H9 (cell line): ENCODE data around the gene RASA3. TPM values are rescaled to one million over a fixed set of nuclear protein-coding genes. Genes with fewer than 3 reads are reported as not detected.

Experiments
- DNase-seq: peaks from one replicate; pipeline ENCODE4 v3.0.0-alpha.2; 2017
- H2AFZ ChIP-seq: one replicate; pipeline ENCODE4 v1.6.1; 2013; ENCODE audit warnings: mild to moderate bottlenecking, low read length, control low read depth, moderate library complexity
- H2AK5ac ChIP-seq: 2 replicates; pipeline ENCODE4 v1.6.1; 2013; ENCODE audit warnings: low read length, control low read depth, mixed read lengths; ENCODE audit not compliant: insufficient read length
- H2BK120ac ChIP-seq: one replicate; pipeline ENCODE4 v1.6.1; 2013; ENCODE audit warnings: low read depth, mild to moderate bottlenecking, low read length, control low read depth, inconsistent platforms; ENCODE audit not compliant: poor library complexity, severe bottlenecking
- H2BK12ac ChIP-seq: 2 replicates; pipeline ENCODE4 v1.6.1; 2013; ENCODE audit warnings: low read length, control low read depth, mixed read lengths, low read depth; ENCODE audit not compliant: insufficient read length
- H2BK15ac ChIP-seq: 2 replicates; pipeline ENCODE4 v1.6.1; 2013; ENCODE audit warnings: low read depth, low read length, control low read depth
- H2BK20ac ChIP-seq: one replicate; pipeline ENCODE4 v1.6.1; 2013; ENCODE audit warnings: low read depth, mild to moderate bottlenecking, low read length, control low read depth, inconsistent platforms; ENCODE audit not compliant: poor library complexity, severe bottlenecking
- H2BK5ac ChIP-seq: 2 replicates; pipeline ENCODE4 v1.6.1; 2013; ENCODE audit warnings: low read length, control low read depth, mixed read lengths; ENCODE audit not compliant: insufficient read length
- H3K14ac ChIP-seq: 2 replicates; pipeline ENCODE4 v1.6.1; 2013; ENCODE audit warnings: low read length, control low read depth; ENCODE audit not compliant: insufficient read depth
- H3K18ac ChIP-seq: 2 replicates; pipeline ENCODE4 v1.6.1; 2013; ENCODE audit warnings: low read depth, mild to moderate bottlenecking, mixed read lengths, low read length, control low read depth; ENCODE audit not compliant: insufficient read length
- H3K23ac ChIP-seq: 2 replicates; pipeline ENCODE4 v1.6.1; 2013; ENCODE audit warnings: low read length, control low read depth, mixed read lengths, low read depth; ENCODE audit not compliant: insufficient read length
- H3K23me2 ChIP-seq: 2 replicates; pipeline ENCODE4 v1.6.1; 2013; ENCODE audit warnings: low read depth, mild to moderate bottlenecking, mixed read lengths, low read length, control low read depth; ENCODE audit not compliant: insufficient read length, poor library complexity, severe bottlenecking
- H3K27ac ChIP-seq: 2 replicates; pipeline ENCODE4 v1.5.1; 2013; ENCODE audit warnings: low read length, control low read depth, mixed read lengths, low read depth; ENCODE audit not compliant: insufficient read length
- H3K27me3 ChIP-seq: 2 replicates; pipeline ENCODE4 v1.6.1; 2013; ENCODE audit warnings: low read length, control low read depth, inconsistent platforms; ENCODE audit not compliant: insufficient read depth
- H3K4ac ChIP-seq: 2 replicates; pipeline ENCODE4 v1.6.1; 2013; ENCODE audit warnings: low read depth, mild to moderate bottlenecking, control low read depth, inconsistent platforms, low read length, moderate library complexity
- H3K4me1 ChIP-seq: 2 replicates; pipeline ENCODE4 v1.6.1; 2013; ENCODE audit warnings: low read length, control low read depth, inconsistent platforms; ENCODE audit not compliant: insufficient read depth
- H3K4me2 ChIP-seq: 2 replicates; pipeline ENCODE4 v1.6.1; 2013; ENCODE audit warnings: low read length, control low read depth, mixed read lengths; ENCODE audit not compliant: insufficient read length, insufficient read depth
- H3K56ac ChIP-seq: 2 replicates; pipeline ENCODE4 v1.6.1; 2013; ENCODE audit warnings: low read depth, mild to moderate bottlenecking, mixed read lengths, low read length, control low read depth; ENCODE audit not compliant: insufficient read length
- H3K79me1 ChIP-seq: 2 replicates; pipeline ENCODE4 v1.6.1; 2013; ENCODE audit warnings: low read depth, mild to moderate bottlenecking, moderate library complexity, low read length, control low read depth, inconsistent platforms; ENCODE audit not compliant: insufficient read depth, poor library complexity, severe bottlenecking
- H3K79me2 ChIP-seq: 2 replicates; pipeline ENCODE4 v1.6.1; 2013; ENCODE audit warnings: low read length, control low read depth, inconsistent platforms; ENCODE audit not compliant: insufficient read depth
- H3K9ac ChIP-seq: 2 replicates; pipeline ENCODE4 v1.6.1; 2013; ENCODE audit warnings: low read length, control low read depth, mixed read lengths; ENCODE audit not compliant: insufficient read length; ENCODE audit errors: extremely low read depth
- H3K9me3 ChIP-seq: one replicate; pipeline ENCODE4 v1.6.1; 2013; ENCODE audit warnings: low read depth, low read length, inconsistent platforms; ENCODE audit not compliant: control insufficient read depth
- H3T11ph ChIP-seq: one replicate; pipeline ENCODE4 v1.6.1; 2013; ENCODE audit warnings: mild to moderate bottlenecking, low read length, control low read depth, inconsistent platforms
- H4K20me1 ChIP-seq: one replicate; pipeline ENCODE4 v1.6.1; 2013; ENCODE audit not compliant: control insufficient read depth, insufficient read length, insufficient read depth
- H4K5ac ChIP-seq: 2 replicates; pipeline ENCODE4 v1.6.1; 2013; ENCODE audit warnings: low read depth, mild to moderate bottlenecking, mixed read lengths, low read length, control low read depth; ENCODE audit not compliant: insufficient read length
- H4K8ac ChIP-seq: replicated peaks from 2 replicates; pipeline ENCODE4 v1.6.1; 2013; ENCODE audit warnings: low read length, control low read depth, mixed read lengths, low read depth; ENCODE audit not compliant: insufficient read length
- H4K91ac ChIP-seq: 2 replicates; pipeline ENCODE4 v1.6.1; 2013; ENCODE audit warnings: low read depth, mild to moderate bottlenecking, moderate library complexity, mixed read lengths, low read length, control low read depth; ENCODE audit not compliant: insufficient read length
- H3K27ac Mint-ChIP-seq, 3 experiments: 2 replicates in 2 of 3; 3 replicates in 1 of 3; pipeline ENCODE4 v1.8.0; 2020 to 2021; ENCODE audit warnings: mixed read lengths in 3 of 3, mild to moderate bottlenecking in 1 of 3, moderate library complexity in 1 of 3
- H3K27me3 Mint-ChIP-seq: 2 replicates; pipeline ENCODE4 v1.8.0; 2021; ENCODE audit warnings: low read depth, mild to moderate bottlenecking, moderate library complexity, mixed read lengths
- H3K36me3 Mint-ChIP-seq, 3 experiments: 2 replicates in 2 of 3; 3 replicates in 1 of 3; pipeline ENCODE4 v1.8.0; 2020 to 2021; ENCODE audit warnings: low read depth in 3 of 3, mixed read lengths in 3 of 3; ENCODE audit not compliant: insufficient read depth in 1 of 3
- H3K4me1 Mint-ChIP-seq, 2 experiments: 2 replicates each; pipeline ENCODE4 v1.8.0; 2020; ENCODE audit warnings: mixed read lengths in 2 of 2
- H3K4me3 Mint-ChIP-seq, 2 experiments: 2 replicates in 1 of 2; 3 replicates in 1 of 2; pipeline ENCODE4 v1.8.0; 2020 to 2021; ENCODE audit warnings: mild to moderate bottlenecking in 2 of 2, mixed read lengths in 2 of 2, moderate library complexity in 1 of 2
- H3K9me3 Mint-ChIP-seq, 2 experiments: 2 replicates in 1 of 2; 3 replicates in 1 of 2; pipeline ENCODE4 v1.8.0; 2020; ENCODE audit warnings: mild to moderate bottlenecking in 2 of 2, mixed read lengths in 2 of 2, moderate library complexity in 1 of 2
- WGBS: extraction: QIAGEN DNeasy Blood & Tissue Kit; methylation state at CpG from one replicate; pipeline ENCODE4 v1.1.7; 2013; ENCODE audit warnings: missing lambda C conversion rate, low lambda C conversion rate, mixed read lengths; ENCODE audit not compliant: insufficient read length; ENCODE audit errors: extremely low coverage; 5-methylcytosine and 5-hydroxymethylcytosine counted together
- total RNA-seq: library from RNA; stranded (reverse); gene quantifications from 2 replicates; pipeline ENCODE4 v1.2.1, GENCODE V29; 2021
- TF ChIP-seq, protein P1 (sequence below): fragments of 200-600 bp; sonication (generic); conservative IDR thresholded peaks from 3 replicates; pipeline ENCODE4 v1.8.0; 2021; ENCODE audit warnings: antibody characterized with exemption, mild to moderate bottlenecking

Gene RASA3
- total RNA-seq, 1 experiment from 2014 or later: 12.3 TPM

DNA sequence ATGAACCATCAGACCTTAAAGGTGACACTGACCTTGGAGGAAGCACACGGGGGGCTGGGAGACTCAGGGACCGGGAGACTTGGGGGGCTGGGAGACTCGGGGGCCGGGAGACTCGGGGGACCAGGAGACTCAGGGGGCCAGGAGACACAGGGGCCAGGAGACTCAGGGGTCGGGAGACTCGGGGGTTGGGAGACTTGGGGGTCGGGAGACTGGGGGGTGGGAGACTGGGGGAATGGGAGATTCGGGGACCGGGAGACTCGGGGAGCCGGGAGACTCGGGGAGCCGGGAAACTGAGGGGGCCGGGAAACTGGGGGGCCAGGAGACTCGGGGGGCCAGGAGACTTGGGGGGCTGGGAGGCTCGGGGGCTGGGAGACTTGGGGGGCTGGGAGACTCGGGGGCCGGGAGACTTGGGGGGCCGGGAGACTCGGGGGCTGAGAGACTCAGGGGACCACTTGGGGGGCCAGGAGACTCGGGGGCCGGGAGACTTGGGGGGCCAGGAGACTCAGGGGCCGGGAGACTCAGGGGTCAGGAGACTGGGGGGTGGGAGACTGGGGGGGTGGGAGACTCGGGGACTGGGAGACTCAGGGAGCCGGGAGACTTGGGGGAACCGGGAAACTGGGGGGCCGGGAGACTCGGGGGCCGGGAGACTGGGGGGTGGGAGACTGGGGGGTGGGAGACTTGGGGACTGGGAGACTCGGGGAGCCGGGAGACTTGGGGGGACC, 62.9 kb downstream of the RASA3 start:
- Histone ChIP-seq H3K79me1 (no peaks in the 10 kb centered on the region), H2BK5ac (no peak overlapping the region), H3K9me3 (no peaks in the 10 kb centered on the region), H3K23ac (no peak overlapping the region), H4K5ac (no peak overlapping the region), H3K4me1 (no peaks in the 10 kb centered on the region; the same call in 1 of the 2 replicates), H2BK12ac (no peak overlapping the region), H3T11ph (no peak overlapping the region), H3K18ac (no peak overlapping the region), H4K91ac (no peak overlapping the region), H3K9ac (no peak overlapping the region), H2BK120ac (no peak overlapping the region), H3K23me2 (no peaks in the 10 kb centered on the region), H2AK5ac (no peak overlapping the region), H2BK15ac (no peak overlapping the region), H2AFZ (no peak overlapping the region), H4K8ac (no peak overlapping the region), H3K56ac (no peak overlapping the region), H2BK20ac (no peak overlapping the region), H3K79me2 (no peaks in the 10 kb centered on the region), H4K20me1 (no peaks in the 10 kb centered on the region), H3K4ac (no peak overlapping the region), H3K27me3 (no peaks in the 10 kb centered on the region), H3K4me2 (no peak overlapping the region), H3K14ac (no peak overlapping the region; the same call in 1 of the 2 replicates), H3K27ac (no peak overlapping the region)
- H3K27me3 Mint-ChIP-seq: peaks cover under 1% of the 10 kb centered on the region; the same call in 1 of the 2 replicates
- peaks cover 4 to 5% of the 10 kb centered on the region in 2 experiments; a peak in 4 of 5 replicates for H3K9me3 Mint-ChIP-seq
- peaks cover 4 to 9% (median 7%) of the 10 kb centered on the region in 3 experiments; a peak in 6 of 7 replicates for H3K36me3 Mint-ChIP-seq
- peak overlapping the region in 1 of 3 experiments; percentile 89; a peak in 1 of 7 replicates for H3K27ac Mint-ChIP-seq
- no peak for DNase-seq
- no peak overlapping the region for H3K4me3 Mint-ChIP-seq
- TF ChIP-seq, protein P1, sequence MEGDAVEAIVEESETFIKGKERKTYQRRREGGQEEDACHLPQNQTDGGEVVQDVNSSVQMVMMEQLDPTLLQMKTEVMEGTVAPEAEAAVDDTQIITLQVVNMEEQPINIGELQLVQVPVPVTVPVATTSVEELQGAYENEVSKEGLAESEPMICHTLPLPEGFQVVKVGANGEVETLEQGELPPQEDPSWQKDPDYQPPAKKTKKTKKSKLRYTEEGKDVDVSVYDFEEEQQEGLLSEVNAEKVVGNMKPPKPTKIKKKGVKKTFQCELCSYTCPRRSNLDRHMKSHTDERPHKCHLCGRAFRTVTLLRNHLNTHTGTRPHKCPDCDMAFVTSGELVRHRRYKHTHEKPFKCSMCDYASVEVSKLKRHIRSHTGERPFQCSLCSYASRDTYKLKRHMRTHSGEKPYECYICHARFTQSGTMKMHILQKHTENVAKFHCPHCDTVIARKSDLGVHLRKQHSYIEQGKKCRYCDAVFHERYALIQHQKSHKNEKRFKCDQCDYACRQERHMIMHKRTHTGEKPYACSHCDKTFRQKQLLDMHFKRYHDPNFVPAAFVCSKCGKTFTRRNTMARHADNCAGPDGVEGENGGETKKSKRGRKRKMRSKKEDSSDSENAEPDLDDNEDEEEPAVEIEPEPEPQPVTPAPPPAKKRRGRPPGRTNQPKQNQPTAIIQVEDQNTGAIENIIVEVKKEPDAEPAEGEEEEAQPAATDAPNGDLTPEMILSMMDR: no peak
- WGBS: no CpG with 5 or more reads among the region's 32 CpGs
- H3K4me1 Mint-ChIP-seq: peaks cover 22 to 34% of the 10 kb centered on the region in 2 experiments
